Left lobe of liver (tissue), 2 donors: ENCODE measurements around the gene TNS4. TPM values are rescaled to one million over a fixed set of nuclear protein-coding genes. Genes with fewer than 3 reads are reported as not detected.

ENCODE experiments used
- ATAC-seq: fragments of 200-7000 bp; cut with Tn5 transposase; one replicate; pipeline ENCODE4 v1.9.1; 2020; ENCODE audit warnings: mild to moderate bottlenecking, moderate library complexity
- DNase-seq: peaks from one replicate; pipeline ENCODE4 v3.0.0-alpha.2; 2020; ENCODE audit warnings: low spot score
- total RNA-seq: library from RNA; stranded (reverse); gene quantifications from one replicate; pipeline ENCODE4 v1.2.1, GENCODE V29; 2021
- donor health status: DM: no; HTN: no; CAD: no; lungs with moderate emphysema.
- donor health status: DM: no; HTN: yes; CAD: no.

The TNS4 gene
- total RNA-seq, 1 donor from 2014 or later = 0.13 TPM

DNA sequence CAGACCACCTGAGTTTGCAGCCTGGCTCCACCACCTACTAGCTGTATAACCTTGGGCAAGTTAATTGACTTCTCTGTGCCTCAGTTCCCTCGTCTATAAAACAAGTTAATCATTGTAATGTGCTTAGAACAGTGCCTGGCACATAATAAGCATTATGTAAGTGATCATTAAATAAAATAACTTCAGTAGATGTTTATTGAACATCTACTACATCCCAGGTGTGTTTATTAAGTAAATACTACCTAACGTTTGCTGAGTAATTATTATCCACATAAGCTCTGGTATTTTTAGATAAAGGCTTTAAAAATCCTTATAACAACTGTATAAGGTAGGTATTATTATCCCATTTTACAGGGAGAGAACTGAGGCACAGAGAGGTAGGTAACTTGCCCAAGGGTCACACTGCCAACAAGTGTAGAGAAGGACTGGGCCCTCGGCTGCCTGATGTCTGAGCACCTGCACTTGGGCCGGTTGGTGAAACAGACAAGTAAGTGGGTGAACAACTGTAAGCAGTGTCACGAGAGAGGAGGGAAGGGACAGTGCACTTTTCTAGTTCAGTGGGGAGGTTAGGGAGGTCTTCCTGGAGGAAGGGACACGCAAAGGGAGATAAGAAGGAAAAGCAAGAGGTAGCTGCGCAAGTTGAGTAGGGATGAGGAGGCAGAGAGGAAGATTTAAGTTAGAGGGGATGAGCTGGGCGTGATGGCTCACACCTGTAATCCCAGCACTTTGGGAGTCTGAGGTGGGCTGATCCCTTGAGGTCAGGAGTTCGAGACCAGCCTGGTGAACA, 4.6 kb downstream of the TNS4 start:
- no peak for ATAC-seq
- no peak for DNase-seq

DNA sequence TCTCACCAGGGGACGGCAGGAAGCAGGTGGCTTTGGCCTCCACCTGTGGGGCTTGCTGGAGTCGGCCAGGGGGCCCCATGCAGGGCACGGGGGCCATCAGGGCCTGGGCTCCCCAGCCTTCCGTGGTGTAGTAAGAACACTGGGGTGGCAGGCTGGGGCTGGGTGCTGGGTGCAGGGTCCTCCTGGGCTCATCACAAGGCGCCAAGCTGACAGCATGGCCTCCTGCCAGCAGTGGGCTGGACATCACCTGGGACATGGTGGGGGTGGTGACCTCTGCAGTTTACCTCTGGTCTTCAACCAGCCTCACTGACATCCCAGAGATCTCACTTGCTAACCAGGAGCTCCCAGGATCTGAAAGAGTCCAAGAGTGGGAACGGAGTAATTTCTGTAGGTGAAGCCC, 5.3 kb downstream of the TNS4 start:
- ATAC-seq (no peak), DNase-seq (no peak)

DNA sequence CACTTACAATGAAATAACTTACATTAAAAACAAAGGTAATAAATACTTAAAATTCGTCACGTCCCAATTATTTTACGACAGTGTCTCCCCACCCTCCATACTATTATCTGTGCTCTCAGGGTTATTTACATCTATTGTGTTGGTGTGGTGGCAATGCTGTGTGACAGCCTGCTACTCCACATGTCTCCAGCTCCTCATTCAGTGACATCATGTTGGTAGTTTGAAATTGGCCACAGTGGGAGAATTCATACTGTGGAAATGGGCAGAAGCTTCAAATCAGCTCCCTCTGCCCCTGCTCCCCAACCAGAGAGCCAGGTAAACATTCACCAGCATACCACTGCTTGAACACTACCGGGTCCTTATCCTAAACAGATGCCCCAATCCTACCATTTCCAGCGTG, 6.3 kb downstream of the TNS4 start:
- ATAC-seq = no peak
- DNase-seq = no peak

GRCh38 chr17:40493697-40494096, 7.7 kb downstream of the TNS4 start:
- ATAC-seq = no peak

GRCh38 chr17:40491486-40491885, 9.9 kb downstream of the TNS4 start:
- DNase-seq = no peak

More at GRCh38 chr17:40493697-40494096, 7.7 kb downstream of the TNS4 start:
- DNase-seq = no peak

GRCh38 chr17:40490982-40491381, 10.4 kb downstream of the TNS4 start:
- ATAC-seq (no peak), DNase-seq (no peak)

More at GRCh38 chr17:40491486-40491885, 9.9 kb downstream of the TNS4 start:
- no peak for ATAC-seq

DNA sequence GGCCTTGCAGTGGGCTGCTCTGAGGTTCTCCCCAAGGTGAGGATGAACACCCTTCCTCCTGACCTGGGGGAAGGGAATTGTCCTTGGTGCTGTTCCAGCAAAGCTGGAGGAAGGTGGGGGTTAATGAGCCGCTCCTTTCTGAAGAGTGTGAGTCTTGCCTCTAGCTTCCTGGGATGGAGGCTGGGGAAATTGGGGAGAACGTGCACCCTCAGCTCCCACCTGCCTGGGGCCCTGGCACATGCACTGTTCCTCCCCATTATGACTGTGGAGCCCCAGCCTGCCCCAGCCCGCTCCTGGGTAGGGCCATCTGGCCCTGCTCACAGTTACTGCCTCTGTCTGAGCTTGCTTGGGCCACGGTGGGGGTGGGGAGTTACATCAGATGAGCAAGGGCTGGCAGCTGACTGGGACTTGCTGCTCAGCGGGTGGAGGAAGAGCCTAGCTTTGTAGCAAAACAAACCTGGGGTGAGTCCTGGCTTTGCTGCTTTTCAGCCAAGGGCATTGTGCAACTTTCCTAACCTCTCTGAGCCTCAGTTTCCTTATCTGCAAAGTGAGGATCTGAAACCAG, 11.1 kb downstream of the TNS4 start:
- ATAC-seq = no peak
- no peak for DNase-seq

DNA sequence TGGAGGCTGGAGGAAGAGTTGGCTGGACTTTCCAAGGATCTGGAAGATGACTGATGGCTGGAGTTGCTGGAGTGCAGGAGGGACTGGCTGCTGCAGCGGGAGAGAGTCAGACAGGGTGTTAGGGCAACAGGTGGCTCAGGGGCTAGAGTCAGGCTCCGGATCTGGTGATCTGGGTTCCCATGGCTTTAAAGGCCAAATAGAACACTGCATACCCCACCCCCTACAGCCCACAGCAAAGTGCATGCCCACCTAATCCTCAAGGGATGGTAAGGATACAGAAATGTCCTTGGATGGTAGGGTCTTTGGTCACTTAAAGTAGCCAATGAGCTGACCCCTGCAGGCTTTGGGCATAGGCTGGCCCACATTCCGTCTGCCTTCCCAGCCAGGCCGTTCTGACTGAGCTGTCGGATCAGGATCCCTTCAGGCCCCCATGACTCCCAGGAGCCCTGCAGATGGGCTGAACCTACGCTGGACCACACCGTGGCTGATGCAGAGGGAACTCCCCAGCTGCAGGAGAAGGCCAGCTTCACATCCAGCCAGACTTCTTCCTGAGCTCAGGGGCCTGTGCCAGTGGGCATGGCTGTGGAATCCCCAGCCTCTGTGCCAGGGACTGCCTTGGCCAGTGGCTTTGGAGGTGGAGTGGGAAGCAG, 13.9 kb downstream of the TNS4 start:
- no peak for DNase-seq
- ATAC-seq = no peak

DNA sequence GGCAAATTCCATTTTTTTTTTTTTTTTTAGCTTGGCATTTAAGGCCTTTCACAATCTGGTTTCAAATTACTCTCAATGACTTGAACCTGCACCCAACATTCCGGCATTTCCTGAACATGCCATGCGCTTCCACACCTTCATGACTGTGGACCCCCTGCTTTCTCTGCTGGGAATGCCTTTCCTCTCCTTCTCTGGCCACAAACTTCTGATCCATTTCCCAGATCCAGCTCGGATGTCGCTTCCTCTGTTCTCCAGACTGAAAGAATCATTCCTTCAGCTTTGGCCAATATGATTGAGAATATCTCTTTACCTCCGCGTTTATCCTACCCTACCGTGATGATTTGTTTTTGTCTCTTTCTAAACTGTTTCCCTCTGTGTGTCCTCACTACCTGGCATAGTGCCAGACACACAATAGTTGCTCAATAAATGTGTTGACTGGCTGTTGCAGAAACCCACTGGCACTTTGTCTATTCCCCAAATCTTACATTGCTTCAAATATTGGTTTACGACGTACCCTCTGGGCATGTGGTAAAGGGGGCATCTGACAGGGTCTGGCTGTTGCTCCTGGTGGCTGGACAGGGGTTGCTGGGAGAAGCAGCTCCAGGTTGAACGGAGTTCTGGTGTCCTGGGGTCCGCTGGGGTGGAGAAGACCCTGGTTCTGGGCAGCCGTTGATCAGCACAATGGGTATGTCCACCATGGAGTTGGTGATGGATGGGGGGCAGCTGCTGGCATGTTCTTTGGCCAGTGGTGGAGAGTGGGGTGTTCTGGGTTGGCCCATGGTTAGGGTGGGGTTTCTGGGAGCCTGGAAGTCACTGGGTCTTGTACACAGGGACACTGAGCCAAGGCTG, 14.7 kb downstream of the TNS4 start:
- ATAC-seq (no peak), DNase-seq (no peak)

GRCh38 chr17:40485851-40486521, 15.4 kb downstream of the TNS4 start:
- ATAC-seq (no peak), DNase-seq (no peak)

- no peak for DNase-seq
- no peak for ATAC-seq
Observed at GRCh38 chr17:40484973-40485530, 16.4 kb downstream of the TNS4 start.

- DNase-seq = no peak
- ATAC-seq = no peak
Observed at GRCh38 chr17:40484285-40484972, 17.0 kb downstream of the TNS4 start.

DNA sequence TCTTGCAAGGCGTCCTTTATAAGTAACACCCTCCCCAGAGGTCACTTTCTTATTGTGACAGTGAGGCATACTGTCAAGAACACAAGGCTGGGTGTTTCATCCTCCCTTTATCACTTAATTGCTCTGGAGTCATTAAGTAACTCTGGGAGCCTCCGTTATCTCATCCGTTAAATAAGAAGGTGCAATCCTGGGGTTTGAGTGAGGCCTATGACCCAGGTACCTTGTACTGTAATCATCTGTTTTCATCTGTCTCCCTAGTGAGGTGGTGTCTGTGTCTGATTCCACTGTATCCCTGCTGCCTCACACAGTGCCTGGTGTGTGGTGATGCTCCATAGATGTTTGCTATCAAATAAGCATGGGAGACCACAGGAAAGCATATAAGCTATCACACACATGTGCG, 17.7 kb downstream of the TNS4 start:
- no peak for DNase-seq
- ATAC-seq = no peak

DNA sequence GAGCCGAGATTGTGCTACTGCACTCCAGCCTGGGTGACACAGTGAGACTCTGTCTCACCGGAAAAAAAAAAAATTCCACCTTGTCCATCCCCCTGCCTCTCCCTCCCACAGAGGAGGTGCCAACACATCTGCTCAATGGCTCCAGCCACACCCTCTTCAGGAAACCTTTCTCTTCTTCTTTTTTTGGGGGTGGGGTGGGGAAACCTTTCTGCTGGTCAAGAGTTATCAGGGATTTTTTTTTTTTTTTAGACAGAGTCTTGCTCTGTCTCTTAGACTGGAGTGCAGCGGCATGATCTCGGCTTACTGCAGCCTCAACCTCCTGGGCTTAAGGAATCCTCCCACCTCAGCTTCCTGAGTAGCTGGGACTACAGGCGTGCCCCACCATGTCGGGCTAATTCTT, 18.7 kb downstream of the TNS4 start:
- ATAC-seq (no peak), DNase-seq (no peak)

DNA sequence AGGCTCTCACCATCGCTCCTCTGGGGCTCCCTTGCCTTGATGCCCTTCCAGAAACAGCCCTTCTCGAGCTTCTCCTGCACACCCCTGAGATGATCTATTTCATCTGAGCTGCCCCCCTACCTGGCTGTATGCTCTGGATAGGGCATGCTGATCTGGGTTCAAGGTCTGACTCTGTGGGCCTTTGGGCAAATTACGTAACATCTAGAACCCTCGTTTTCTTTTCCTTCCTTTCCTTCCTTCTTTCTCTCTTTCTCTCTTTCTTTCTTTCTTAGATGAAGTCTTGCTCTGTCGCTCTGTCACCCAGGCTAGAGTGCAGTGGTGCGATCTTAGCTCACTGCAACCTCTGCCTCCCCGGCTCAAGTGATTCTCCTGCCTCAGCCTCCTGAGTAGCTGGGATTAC, 20.3 kb downstream of the TNS4 start:
- ATAC-seq (no peak), DNase-seq (no peak)

DNA sequence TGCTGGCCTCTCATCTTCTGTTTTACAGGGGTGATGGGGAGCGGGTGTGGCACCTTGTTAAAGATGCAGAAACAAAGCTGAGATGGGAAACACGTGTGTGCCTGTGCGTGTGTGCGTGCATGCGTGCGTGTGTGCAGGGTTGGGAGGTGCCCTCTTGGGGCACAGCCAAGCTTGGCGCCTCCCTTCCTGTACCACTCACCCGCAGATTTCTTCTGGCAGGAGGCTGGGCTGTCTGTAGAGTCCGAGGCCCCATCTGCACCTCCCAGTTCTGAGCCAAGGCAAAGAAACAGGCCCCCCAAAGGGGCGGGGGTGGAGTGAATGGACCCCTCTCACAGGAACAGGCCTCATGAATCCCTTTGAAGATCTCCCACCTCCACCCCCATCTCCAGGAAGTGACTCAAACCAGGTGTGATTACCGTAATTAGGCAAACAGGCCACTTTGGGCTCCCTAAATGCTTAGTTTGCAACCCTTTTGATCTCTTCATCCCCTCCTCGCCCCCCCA, 20.9 kb downstream of the TNS4 start:
- ATAC-seq (no peak), DNase-seq (no peak)

- ATAC-seq = no peak
- DNase-seq = no peak
Observed at GRCh38 chr17:40479754-40480480, 21.5 kb downstream of the TNS4 start.

DNA sequence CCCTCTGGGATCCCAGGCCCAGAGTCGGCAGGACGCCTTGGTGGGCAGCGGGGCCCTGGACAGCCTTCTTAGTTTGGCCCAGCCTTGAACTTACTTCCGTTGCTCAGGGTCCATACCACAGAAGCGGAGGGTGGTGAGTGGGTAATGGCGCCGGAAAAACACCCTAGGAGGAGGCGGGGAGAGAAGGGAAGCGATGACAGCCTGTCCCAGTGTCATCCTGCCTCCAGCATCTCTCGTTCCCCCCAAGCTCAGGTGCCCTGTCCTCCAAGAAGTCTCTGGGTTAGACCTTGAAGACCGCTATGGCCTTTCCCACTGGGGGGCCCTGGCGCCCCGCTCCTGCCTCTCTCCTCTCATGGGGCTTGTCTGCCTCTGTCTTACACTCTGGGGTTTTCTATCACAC, 22.9 kb downstream of the TNS4 start:
- ATAC-seq = no peak

DNA sequence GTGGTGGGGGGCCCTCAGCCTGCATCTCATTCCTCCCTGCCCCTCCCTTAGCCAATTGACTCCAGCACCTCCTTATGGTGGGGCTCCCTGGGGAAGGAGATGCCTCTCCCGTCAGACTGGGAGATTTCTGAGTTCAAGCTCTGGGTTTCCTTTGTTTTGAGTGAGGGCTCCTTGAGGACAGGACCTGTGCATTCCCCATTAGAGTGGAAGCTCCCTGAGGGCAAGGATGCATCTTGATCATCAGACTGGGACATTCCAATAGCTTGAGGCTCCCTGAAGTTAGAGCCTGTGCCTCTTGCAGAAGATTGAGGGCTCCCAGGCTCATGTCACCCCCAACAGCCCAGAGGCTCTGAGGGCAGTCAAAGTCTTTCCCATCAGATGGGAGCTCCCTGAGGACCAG, 23.6 kb downstream of the TNS4 start:
- ATAC-seq (no peak), DNase-seq (no peak)

More for the DNA sequence above, 22.9 kb downstream of the TNS4 start:
- DNase-seq = no peak
